HG02852 (cell line): ENCODE results near the gene NEK7.
"Not testable (repeated sequence)": the region's sequence is repeated elsewhere in the genome, so short reads cannot be mapped to it uniquely, and the experiment has no call there.

Source experiments
- ATAC-seq: cut with Tn5 transposase; IDR thresholded peaks from one replicate; pipeline ENCODE4 v1.9.1; 2021; ENCODE audit warnings: mild to moderate bottlenecking, moderate library complexity; ENCODE audit not compliant: unreplicated experiment

Gene NEK7

GRCh38 chr1:198201956-198202784 is 45.4 kb downstream of the NEK7 start:
- ATAC-seq = peak; percentile 93

GRCh38 chr1:198203434-198203833 is 46.6 kb downstream of the NEK7 start:
- no peak for ATAC-seq

DNA sequence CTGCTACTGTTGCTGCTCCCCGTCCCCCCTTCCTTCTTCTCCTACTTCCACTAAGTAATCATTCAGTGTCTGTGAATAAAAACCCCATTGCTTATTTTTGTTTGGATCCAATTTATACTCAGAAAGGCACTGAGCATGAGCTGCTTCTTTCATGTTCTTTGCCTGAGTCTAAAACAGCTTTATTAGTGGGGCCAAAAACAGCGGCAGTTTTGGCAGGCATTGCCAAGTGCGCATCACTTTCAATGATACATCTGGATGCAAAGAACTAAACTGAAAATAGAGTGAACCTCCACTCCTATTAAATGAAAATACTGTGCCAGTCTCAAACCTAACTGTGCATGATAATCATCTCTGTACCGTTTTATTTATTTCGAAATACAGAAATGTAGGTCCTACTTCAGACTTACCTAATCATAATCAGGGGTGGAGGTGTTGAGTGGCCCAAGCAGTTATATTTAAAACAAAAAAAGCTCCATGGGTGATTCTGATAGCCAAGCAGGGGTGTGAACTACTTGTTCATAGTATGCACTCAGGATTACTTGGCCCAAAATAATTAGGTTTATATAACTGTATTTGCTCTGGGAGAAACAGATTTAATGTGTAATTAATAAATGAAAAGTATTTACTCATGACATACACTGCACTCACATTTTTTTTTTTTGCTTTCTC is 48.4 kb downstream of the NEK7 start:
- ATAC-seq = no peak

DNA sequence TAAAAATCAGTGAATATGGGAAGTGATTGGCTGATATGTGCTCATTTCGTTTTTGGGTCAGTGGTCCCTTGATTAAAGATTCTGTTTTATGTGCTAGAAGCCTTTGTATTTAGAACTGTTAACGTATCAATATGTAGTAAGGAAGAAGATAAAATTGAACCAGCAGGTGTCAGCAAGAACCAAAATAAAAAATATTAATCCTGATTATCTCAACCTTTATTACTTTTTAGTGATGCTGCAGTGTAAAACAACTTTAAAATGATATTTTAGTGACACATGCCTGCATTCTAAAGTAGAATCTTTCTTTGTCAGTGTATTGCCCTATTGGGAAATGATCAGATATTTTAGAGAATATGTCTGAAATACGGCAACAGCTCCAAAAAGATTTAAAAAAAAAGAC is 49.5 kb downstream of the NEK7 start:
- ATAC-seq = no peak

- no peak for ATAC-seq
These were observed 54.9 kb downstream of the NEK7 start for GRCh38 chr1:198211696-198212095.

DNA sequence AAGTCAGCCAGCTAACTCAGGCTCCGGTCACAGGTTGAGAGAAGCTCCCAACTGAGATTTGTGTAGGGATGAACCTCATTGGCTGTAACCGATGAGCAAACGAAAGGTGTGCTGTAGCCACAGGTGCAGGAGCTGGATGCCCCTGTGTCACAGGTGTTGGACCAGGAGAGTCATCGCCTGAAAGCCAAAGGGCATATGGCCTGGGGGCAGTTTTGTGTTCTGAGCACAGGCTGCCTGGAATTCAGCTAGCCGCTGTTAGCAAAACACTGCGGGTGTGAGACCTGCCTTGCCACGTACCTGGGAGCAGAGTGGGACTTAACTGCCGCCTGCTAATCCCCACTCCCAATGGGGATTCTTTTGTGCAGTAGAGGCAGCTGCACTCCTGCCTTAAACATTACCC is 55.3 kb downstream of the NEK7 start:
- no peak for ATAC-seq

DNA sequence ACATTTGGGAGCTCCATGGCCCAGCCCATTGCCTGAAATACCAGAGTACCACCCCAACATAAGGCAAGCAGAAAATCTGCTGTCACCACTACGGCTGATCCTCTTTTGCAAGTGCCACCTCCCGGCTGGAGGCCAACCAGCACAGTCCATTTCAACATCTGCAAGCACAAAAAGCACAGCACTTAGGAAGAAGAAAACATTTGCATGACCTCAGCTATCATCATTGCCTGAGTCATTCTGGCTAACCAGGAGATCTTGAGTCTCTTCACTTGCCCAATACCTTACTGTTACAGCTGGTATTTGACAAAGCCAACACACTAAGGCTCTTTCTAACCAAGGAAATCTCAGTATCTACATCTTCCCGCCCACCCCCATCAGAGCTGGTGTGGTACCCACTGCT is 55.9 kb downstream of the NEK7 start:
- no peak for ATAC-seq

DNA sequence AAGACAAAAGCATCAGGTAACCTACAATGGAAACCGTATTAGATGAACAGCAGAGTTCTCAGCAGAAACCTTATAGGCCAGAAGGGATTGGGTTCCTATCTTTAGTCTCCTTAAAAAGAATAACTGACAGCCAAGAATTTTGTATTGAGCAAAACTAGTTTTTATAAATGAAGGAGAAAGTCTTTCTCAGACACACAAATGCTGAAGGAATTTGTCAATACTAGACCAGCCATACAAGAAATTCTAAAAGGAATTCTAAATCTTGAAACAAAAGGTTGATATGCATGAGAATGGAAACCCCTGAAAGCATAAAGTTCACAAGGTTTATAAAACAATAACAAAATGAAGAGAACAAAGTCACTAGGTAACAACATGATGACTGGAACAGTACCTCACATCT is 58.1 kb downstream of the NEK7 start:
- no peak for ATAC-seq

- no peak for ATAC-seq
These were observed 63.6 kb downstream of the NEK7 start for GRCh38 chr1:198220428-198220827.

- ATAC-seq = not testable (repeated sequence)
These were observed 70.2 kb downstream of the NEK7 start for GRCh38 chr1:198227010-198227409.

DNA sequence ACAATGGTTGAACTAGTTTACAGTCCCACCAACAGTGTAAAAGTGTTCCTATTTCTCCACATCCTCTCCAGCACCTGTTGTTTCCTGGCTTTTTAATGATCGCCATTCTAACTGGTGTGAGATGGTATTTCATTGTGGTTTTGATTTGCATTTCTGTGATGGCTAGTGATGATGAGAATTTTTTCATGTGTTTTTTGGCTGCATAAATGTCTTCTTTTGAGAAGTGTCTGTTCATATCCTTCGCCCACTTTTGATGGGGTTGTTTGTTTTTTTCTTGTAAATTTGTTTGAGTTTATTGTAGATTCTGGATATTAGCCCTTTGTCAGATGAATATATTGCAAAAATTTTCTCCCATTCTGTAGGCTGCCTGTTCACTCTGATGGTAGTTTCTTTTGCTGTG is 70.7 kb downstream of the NEK7 start:
- ATAC-seq = not testable (repeated sequence)

- no peak for ATAC-seq
These were observed 72.1 kb downstream of the NEK7 start for GRCh38 chr1:198228925-198229324.

DNA sequence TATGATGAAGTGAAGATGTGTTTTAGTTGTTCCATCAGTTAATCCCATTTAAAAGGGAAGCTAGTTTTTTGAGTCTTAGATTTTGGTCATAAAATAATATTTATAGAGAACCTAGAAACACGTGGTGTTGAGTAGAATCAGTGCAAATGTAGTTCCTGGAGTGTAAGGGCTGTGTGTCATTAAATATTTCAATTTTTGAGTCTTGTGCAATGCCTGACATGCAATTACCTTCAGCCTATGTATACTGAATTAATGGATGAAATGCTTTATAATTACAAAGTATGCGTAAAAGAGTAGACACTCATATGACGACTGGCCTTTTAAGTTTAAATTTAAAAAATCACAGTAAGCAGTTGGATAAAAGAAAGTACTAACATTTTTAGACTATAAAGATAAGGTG is 75.0 kb downstream of the NEK7 start:
- no peak for ATAC-seq

GRCh38 chr1:198232378-198232777 is 75.6 kb downstream of the NEK7 start:
- no peak for ATAC-seq

- ATAC-seq = no peak
These were observed 76.3 kb downstream of the NEK7 start for GRCh38 chr1:198232940-198233675.

GRCh38 chr1:198234520-198235251 is 77.9 kb downstream of the NEK7 start:
- peak; percentile 44 for ATAC-seq

DNA sequence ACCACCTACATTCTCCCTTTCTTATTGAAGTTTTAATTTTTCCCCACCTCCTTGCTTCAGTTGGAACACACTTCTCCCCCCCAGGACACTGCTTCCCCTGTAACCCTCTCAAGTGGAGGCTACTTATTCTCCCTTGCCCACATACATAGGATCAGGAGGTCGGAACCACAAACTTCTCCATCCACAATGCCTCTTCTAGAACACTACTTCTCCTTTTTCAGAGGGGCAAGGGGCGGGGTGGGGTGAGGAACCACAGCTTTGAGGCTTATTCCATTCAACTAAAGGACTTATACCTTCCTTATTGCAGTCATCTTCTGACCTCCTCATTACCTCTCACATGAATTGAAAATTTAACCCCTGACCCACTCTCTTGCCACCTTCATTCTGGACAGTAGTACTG is 81.3 kb downstream of the NEK7 start:
- ATAC-seq = no peak

DNA sequence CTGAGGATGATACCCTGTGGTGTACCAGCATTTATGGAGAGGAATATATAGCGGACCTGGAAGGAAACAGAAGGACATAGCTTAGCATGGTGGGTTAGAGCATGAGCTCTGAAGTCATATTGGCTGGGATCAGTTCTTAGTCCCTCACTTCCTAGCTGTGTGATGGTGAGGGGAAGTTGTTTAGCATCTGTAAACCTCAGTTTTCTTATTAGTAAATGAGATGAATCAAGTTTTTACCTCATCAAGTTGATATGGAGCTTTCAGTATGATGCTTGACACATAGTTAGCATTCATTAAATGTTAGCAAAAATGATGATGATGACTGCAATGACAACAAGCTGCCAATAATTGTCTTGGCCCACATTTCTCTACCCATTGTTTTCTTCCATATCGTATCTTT is 84.8 kb downstream of the NEK7 start:
- ATAC-seq = no peak

DNA sequence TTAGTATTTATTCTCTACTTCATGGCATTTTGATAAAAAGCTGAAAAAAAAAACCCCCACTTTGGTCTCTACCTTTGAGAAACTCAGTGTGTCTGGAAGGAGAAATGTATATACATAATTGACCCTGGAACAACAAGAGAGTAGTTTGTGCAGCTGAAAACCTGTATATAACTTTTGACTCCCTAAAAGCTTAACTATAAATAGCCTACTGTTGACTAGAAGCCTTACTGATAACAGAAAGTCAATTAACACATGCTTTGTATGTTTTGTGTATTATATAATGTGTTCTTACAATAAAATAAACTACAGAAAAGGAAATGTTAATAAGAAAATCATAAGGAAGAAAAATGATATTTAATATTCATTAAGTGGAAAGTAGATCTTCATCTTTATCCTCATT is 88.0 kb downstream of the NEK7 start:
- no peak for ATAC-seq

GRCh38 chr1:198245379-198245778 is 88.6 kb downstream of the NEK7 start:
- no peak for ATAC-seq

- no peak for ATAC-seq
These were observed 89.5 kb downstream of the NEK7 start for GRCh38 chr1:198246337-198246736.
